Left cardiac atrium (tissue), 4 donors: Measurements from ENCODE around the gene GPR84. TPM values are rescaled to one million over a fixed set of nuclear protein-coding genes. Genes with fewer than 3 reads are reported as not detected.

Experiments used
- ATAC-seq, 2 donors: fragments of 200-7000 bp; cut with Tn5 transposase; one replicate each; pipeline ENCODE4 v1.9.1; 2020; ENCODE audit warnings: mild to moderate bottlenecking in 2 of 2, moderate library complexity in 2 of 2
- DNase-seq: peaks from one replicate; pipeline ENCODE4 v3.0.0-alpha.2; 2020
- intact Hi-C, 2 donors: fragments of 100-400 bp; cut with DNase I; formaldehyde crosslinking; loops; one replicate each; pipeline versions ENCODE4 v1.14.1 to v1.15.1; 2022 to 2023
- long read RNA-seq: library from polyadenylated mRNA; unstranded; transcript quantifications from one replicate; pipeline ENCODE4 v2.0.0, GENCODE V29; 2021
- total RNA-seq, 2 donors: library from RNA; stranded (reverse); fragmentation: NEBNext Ultra II Directional; extraction: Animal tissue kit (Norgen Biotek cat#: 25700); gene quantifications; one replicate each; pipeline ENCODE4 v1.2.1, GENCODE V29; 2021
- donor health status: DM: no; HTN: yes; CAD: no.
- donor health status: DM: no; HTN: yes; CAD: no; lungs with severe emphysema.
- donor health status: DM: yes; HTN: yes; CAD: no.
- donor health status: Dilated cardiomyopathy.

Gene GPR84
- total RNA-seq = under 1 TPM; 0.29 to 0.55 TPM
- long read RNA-seq = 0 reads

- no peak for ATAC-seq
- DNase-seq = no peak
- intact Hi-C loops = loop anchor here (5.0 to 10.0 kb wide), 3 partner anchors 70 to 147 kb away; no protein-coding TSS in a partner anchor
Measured at GRCh38 chr12:54364413-54364812, at the start of gene GPR84. GPR84 (minus strand) TSS chr12:54364486; CDS start chr12:54363851, 635 bp downstream.

- DNase-seq (peak; percentile 77), ATAC-seq (peak; percentile 37 to 41)
- intact Hi-C loops = no loop called here
Measured at GRCh38 chr12:54413284-54414190, 49.3 kb upstream of the GPR84 start.

GRCh38 chr12:54412786-54413185 is 48.5 kb upstream of the GPR84 start:
- intact Hi-C loops = no loop called here
- ATAC-seq = peak; percentile 9 to 31

DNA sequence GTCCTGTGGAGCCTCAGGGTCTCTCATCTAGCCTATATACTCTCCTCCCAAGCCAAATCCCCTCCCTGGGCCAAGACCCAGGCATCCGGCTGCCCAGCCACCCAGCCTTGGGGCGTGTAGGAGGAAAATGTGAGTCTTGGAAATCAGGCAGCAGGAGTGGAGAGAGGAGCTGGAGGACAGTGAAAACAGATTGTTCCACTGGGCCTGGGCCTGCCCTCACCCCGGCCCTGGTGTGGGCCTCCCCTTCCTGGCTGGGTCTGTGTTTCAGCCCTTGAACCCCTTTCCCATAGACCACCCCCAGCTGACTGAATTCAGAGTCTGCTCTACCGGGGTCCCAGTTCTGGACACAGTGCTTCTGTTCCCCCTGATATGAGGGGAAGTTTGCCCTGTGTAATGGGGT is 48.1 kb upstream of the GPR84 start:
- DNase-seq = no peak
- peak in 1 of 2 donors; percentile 2 for ATAC-seq
- intact Hi-C loops = no loop called here

More at GRCh38 chr12:54412786-54413185, 48.5 kb upstream of the GPR84 start:
- DNase-seq = no peak

GRCh38 chr12:54411391-54412241 is 47.3 kb upstream of the GPR84 start:
- intact Hi-C loops = no loop called here
- ATAC-seq (peak; percentile 43 to 79), DNase-seq (peak; percentile 80)

DNA sequence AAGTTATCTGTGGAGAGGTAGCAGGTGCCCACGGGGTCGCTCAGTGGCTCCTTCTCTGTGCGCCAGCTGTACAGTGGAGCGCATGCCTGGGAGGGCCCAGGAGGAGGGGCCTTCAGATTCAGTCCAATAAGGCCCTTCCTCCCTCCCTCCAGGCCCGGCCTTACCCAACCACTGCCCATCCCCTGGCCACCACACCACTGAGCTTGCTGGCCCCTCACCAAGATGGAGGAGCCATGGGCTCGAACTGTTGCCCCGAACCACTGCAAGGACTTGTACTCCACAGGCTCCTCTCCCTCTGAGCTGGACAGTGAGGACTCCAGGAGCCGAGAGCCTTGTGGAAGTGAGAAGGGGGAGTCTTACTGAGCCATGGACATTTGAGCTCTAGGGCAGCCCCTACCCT is 45.0 kb upstream of the GPR84 start:
- intact Hi-C loops = no loop called here
- no peak for ATAC-seq
- no peak for DNase-seq

DNA sequence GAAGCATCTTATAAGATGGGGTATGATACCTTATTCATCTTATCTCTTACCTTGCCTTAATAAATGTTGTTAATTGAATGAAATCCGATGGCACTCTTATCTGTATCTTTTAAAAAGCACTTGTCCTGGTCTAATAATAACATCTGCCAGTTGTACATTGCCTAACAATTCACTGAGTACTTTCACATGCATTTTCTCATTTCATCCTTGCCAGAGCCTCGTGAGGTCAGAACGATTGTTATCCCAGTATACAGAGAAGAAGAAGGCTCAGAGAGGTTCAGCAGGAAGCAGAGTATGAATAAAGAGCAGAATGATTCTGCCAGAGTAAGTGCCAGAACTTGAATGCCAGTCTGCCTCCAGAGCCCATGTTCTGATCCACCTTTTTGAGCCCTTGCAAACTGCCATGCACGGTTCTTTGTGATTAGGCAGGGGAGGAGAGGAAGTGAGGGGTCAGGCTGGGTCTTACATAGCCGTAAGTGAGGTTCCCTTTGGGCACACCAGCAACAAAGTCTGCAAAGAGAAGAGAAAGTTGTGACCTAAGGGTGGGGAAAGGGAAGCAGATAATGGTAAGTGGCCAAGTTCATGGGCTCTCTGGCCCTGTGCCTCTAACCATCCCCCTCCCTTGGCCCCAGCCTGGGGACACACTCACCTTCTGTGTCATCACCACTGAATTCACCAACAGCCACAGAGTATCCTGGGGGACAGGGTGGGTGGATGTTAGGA is 43.1 kb upstream of the GPR84 start:
- intact Hi-C loops = no loop called here
- ATAC-seq = peak; percentile 14 to 20
- no peak for DNase-seq

GRCh38 chr12:54405573-54405972 is 41.3 kb upstream of the GPR84 start:
- ATAC-seq = no peak
- intact Hi-C loops = no loop called here
- no peak for DNase-seq

DNA sequence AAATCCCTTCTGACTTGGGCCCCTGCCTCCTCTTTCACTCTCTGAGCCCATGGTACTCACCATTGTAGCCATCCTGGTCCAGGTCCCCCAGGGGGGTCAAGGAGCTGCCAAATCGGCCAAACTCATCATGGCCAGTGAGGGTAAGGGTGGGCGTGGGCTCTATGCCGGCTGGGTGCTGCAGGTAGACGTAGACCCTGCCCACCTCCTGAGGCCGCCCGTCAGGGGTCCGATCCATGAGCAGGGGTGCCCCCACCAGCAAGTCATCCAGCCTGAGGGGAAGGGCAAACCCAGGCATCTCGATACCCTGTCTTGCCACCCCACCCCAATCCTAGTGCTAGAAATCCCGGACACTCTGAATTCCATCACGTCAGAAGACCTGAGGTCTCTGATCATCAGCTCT is 40.8 kb upstream of the GPR84 start:
- no peak for ATAC-seq
- no peak for DNase-seq
- intact Hi-C loops = no loop called here

DNA sequence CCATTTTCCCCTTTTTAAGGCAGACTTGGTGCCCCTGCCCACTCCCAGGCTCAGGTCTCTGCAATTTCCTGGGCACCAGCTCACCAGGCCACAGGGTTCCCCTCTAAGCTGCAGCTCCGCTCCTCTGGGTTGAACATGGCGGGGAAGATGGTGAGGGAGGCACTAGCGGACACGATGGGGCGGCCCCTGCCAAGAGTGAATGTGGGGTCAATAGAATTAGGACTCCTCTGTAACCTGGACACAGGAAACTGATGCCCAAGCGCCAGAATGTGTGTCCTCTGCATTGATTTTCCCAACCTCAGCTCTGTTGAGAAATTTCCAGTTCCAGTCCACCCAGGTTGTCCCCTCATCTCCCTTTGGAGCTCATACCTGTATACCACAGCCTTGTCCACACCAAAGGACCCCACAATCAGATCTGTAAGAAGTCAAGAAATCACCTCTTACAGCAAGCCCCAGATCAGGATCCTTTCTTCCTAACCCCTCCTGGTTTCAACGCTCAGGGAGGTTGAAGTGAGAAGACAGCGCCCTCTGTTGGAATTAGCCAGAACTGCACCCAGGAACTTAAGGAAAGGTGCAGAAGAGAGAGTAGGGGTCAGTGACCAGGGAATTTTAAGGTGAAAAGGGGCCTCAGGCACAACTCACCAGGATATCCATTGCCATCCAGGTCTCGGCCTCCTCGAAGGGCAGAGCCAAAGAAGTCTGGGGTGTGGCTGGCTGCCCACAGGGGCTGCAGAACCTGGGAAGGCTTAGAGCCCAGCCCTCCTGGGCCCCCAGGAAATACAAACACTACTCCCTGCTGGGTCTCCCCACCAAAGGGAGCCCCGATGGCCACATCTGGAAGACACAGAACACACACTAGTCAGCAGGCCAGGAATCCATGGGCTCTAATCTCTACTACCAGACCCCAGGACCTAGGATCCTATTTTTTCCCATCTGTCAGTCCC is 40.0 kb upstream of the GPR84 start:
- intact Hi-C loops = loop anchor here in 1 of 2 donors (5.0 kb wide), 1 partner anchor 33 kb away; no protein-coding TSS in a partner anchor
- DNase-seq = no peak
- no peak for ATAC-seq

- DNase-seq = peak; percentile 8
- ATAC-seq = no peak
Measured at GRCh38 chr12:54401119-54401518, 36.8 kb upstream of the GPR84 start.

DNA sequence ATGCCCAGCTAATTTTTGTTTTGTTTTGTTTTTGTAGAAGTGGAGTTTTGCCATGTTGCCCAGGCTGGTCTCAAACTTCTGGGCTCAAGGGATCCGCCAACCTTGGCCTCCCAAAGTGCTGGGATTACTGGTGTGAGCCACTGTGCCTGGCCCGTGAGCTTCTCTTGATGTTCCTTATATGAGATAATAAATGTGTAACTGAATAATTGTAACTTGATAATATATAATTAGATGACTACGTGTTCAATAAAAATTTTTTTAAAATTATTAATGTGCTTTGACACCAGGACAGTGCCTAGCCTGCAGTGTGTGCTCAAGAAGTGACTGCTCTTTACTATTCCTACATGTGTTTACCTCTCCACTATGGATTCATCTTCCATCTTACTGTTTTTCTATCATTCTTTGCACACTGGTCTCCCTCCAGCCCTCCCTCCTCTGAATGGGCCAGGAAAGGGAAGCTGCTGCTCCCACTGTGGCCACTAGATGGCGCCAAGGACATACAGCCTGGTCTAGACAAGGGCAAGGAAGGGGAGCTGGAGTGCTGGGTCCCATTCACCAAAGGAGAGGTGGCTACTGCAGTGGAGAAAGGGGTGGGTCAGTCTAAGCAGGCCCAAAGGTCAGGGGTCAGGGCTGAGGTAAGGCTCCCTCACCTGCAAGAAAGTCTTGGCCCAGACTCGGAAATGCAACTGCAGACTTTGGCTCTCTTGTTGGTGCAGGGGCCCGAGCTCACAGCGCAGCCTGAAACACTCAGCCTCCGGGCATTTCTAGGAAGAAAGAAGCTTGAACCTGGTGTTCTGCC is 34.9 kb upstream of the GPR84 start:
- intact Hi-C loops = loop anchor here in 1 of 2 donors (1.0 kb wide), 1 partner anchor 40 kb away; no protein-coding TSS in a partner anchor
- DNase-seq (peak; percentile 87), ATAC-seq (peak; percentile 83 to 90)

More at GRCh38 chr12:54401119-54401518, 36.8 kb upstream of the GPR84 start:
- intact Hi-C loops = loop anchor here in 1 of 2 donors (5.0 kb wide), 1 partner anchor 36 kb away; no protein-coding TSS in a partner anchor

DNA sequence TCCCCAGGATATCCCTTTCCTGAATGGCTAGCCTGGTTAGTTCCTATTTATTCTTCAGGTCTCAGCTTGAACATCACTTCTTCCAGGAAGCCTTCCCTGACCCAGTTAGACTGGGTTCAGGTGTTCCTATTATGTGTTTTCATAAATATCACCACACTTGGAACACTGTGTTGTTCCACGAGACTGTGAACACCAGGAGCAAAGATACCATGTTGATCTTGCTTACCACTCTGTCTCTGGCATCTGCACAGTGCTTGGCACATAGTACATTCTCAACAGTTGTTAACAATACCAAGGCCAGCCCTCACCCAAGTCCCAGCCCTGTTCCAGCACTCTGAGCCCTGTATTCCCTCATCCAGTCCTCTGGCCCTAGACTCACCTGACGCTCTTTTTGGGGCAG is 33.9 kb upstream of the GPR84 start:
- no peak for ATAC-seq
- intact Hi-C loops = no loop called here

DNA sequence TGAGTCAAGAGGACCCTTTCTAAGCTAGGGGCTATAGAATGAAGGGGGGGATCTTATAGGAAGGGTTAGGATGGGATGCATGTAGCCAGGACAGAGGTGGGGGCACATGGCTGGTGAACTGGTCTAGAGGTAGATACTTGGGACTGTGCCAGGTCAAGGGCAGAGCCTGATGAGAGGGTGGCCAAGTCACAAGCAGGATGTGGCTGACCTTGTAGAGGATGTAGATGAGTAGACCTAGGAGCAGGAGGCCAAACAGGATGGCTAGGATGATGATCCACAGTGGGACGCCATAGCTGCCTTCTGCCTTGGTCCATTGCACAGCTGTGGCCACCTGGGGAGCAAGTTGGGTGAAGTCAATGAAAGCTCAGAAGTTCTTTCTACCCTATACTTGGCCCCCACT is 32.9 kb upstream of the GPR84 start:
- no peak for ATAC-seq
- intact Hi-C loops = no loop called here

More for the DNA sequence above, 33.9 kb upstream of the GPR84 start:
- DNase-seq = no peak

DNA sequence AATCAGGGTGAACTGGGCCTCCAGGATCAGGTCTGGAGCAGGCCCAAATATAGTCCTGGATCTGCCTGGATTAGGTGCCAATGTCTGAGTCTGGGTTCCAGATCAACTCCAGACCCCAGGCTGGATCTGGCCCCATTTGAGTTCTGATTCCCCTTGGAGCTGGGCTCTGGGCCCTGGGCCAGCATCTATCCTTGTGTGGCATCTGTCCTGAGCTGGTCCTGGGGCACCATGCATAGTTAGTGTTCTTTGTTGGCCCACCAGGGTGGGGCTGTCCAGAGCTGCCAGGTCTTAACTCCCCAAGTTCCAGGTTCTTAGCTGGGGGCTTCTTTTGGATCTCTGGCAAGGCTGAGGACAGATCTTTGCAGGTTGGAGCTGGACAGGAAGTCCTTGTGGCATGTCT is 31.3 kb upstream of the GPR84 start:
- intact Hi-C loops = no loop called here
- ATAC-seq = no peak
- DNase-seq = no peak

More for the DNA sequence above, 32.9 kb upstream of the GPR84 start:
- no peak for DNase-seq

DNA sequence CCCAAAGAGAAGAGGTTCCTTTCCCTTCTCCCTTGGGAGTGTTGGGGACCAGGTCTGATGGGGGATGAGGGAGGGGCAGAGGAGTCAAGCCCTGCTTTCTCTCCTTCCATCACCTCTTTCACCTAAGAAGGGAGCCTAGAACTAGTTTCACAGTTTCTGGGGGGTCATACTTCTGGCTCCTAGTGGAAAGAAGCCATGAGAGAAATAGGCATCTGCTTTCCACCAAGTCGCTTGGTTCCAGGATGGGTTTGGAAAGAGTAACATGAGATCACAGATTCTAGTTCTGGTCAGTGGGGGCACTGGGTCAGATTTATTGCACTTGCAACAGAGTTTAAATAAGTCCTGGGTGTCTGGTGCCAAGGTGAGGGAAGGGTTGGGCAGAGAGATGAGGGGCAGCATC is 30.7 kb upstream of the GPR84 start:
- ATAC-seq = no peak

DNA sequence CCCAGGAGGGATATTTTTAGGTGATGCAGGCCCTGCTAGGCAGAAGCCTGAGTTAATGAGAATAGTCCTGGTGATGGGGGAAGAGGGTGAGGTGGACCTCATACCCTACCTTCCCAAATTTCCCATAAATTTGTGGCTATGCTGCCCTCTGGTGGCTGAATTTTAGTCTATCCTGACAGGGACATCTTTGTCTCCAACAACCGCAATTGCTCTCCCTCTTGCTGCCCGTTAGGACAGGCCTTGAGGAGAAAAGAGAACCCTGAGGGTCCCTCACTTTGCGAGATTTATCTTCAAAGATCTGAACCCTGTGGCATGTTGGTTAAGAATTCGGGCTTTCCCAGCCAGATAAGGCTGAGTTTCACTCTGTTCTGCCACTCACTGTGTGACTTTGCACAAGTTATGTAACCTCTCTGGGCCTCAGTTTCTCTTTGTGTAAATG is 30.0 kb upstream of the GPR84 start:
- intact Hi-C loops = no loop called here
- DNase-seq (peak; percentile 41), ATAC-seq (peak; percentile 33 to 47)

More for the DNA sequence above, 30.7 kb upstream of the GPR84 start:
- no peak for DNase-seq
- intact Hi-C loops = no loop called here
